ENCODE results near the gene AFAP1L1.

Gene AFAP1L1

GRCh38 chr5:149328177-149328576 is 56.5 kb downstream of the AFAP1L1 start:
- peaks cover 7 to 8% of the 10 kb centered on the region in 2 experiments for H3K4me1 ChIP-seq (ENCODE audit: control insufficient read depth in 1 of 2, insufficient read depth in 1 of 2, low read depth in 1 of 2, low read length in 1 of 2)
- no peaks in the 10 kb centered on the region for H3K27me3 ChIP-seq
- H3K9me3 ChIP-seq, result no peaks in the 10 kb centered on the region
- H3K36me3 ChIP-seq, result no peaks in the 10 kb centered on the region
- H3K4me3 ChIP-seq (ENCODE audit: low read depth in 1 of 2, low read length in 1 of 2), result no peak overlapping the region
- TF ChIP-seq CTCF (IDR thresholded peaks at IDR 0.05), result no peak
- no peak overlapping the region for H3K27ac ChIP-seq

- H3K27ac ChIP-seq, result no peak overlapping the region
Observed at GRCh38 chr5:149333711-149334443, 62.2 kb downstream of the AFAP1L1 start.

GRCh38 chr5:149337736-149338135 is 66.1 kb downstream of the AFAP1L1 start:
- H3K4me1 ChIP-seq (ENCODE audit: control insufficient read depth in 1 of 2, insufficient read depth in 1 of 2, low read depth in 1 of 2, low read length in 1 of 2), result peaks cover 0 to 1% of the 10 kb centered on the region in 2 experiments
- H3K9me3 ChIP-seq, result no peaks in the 10 kb centered on the region
- no peaks in the 10 kb centered on the region for H3K27me3 ChIP-seq
- H3K36me3 ChIP-seq, result no peaks in the 10 kb centered on the region
- H3K4me3 ChIP-seq (ENCODE audit: low read depth in 1 of 2, low read length in 1 of 2), result no peak overlapping the region
- no peak for TF ChIP-seq CTCF (IDR thresholded peaks at IDR 0.05)
- H3K27ac ChIP-seq, result no peak overlapping the region

More at GRCh38 chr5:149333711-149334443, 62.2 kb downstream of the AFAP1L1 start:
- TF ChIP-seq CTCF (IDR thresholded peaks at IDR 0.05), result no peak
- Histone ChIP-seq H3K9me3 (no peaks in the 10 kb centered on the region), H3K4me1 (ENCODE audit: control insufficient read depth in 1 of 2, insufficient read depth in 1 of 2, low read depth in 1 of 2, low read length in 1 of 2) (peaks cover 7 to 8% of the 10 kb centered on the region in 2 experiments), H3K36me3 (no peaks in the 10 kb centered on the region), H3K27me3 (no peaks in the 10 kb centered on the region), H3K4me3 (ENCODE audit: low read depth in 1 of 2, low read length in 1 of 2) (no peak overlapping the region)

- Histone ChIP-seq H3K9me3 (no peaks in the 10 kb centered on the region), H3K4me3 (ENCODE audit: low read depth in 1 of 2, low read length in 1 of 2) (no peak overlapping the region), H3K27ac (no peak overlapping the region), H3K27me3 (no peaks in the 10 kb centered on the region), H3K4me1 (ENCODE audit: control insufficient read depth in 1 of 2, insufficient read depth in 1 of 2, low read depth in 1 of 2, low read length in 1 of 2) (no peaks in the 10 kb centered on the region), H3K36me3 (no peaks in the 10 kb centered on the region)
- no peak for TF ChIP-seq CTCF (IDR thresholded peaks at IDR 0.05)
Observed at GRCh38 chr5:149338364-149338763, 66.7 kb downstream of the AFAP1L1 start.

- no peak for TF ChIP-seq CTCF (IDR thresholded peaks at IDR 0.05)
- Histone ChIP-seq H3K36me3 (no peaks in the 10 kb centered on the region), H3K9me3 (no peaks in the 10 kb centered on the region), H3K4me3 (ENCODE audit: low read depth in 1 of 2, low read length in 1 of 2) (no peak overlapping the region), H3K27me3 (no peaks in the 10 kb centered on the region), H3K4me1 (ENCODE audit: control insufficient read depth in 1 of 2, insufficient read depth in 1 of 2, low read depth in 1 of 2, low read length in 1 of 2) (peaks cover 18 to 19% of the 10 kb centered on the region in 2 experiments), H3K27ac (no peak overlapping the region)
Observed at GRCh38 chr5:149340920-149341319, 69.3 kb downstream of the AFAP1L1 start.

Data from neutrophil (primary cell).